ENCODE results near the gene ME2. TPM values are rescaled to one million over a fixed set of nuclear protein-coding genes. Genes with fewer than 3 reads are reported as not detected.

ME2 gene
- total and polyA plus RNA-seq, 2 donors (not counting 3 experiments of a cell fraction or from before 2014, with no cell fraction given) = 28.6 to 42.4 TPM

DNA sequence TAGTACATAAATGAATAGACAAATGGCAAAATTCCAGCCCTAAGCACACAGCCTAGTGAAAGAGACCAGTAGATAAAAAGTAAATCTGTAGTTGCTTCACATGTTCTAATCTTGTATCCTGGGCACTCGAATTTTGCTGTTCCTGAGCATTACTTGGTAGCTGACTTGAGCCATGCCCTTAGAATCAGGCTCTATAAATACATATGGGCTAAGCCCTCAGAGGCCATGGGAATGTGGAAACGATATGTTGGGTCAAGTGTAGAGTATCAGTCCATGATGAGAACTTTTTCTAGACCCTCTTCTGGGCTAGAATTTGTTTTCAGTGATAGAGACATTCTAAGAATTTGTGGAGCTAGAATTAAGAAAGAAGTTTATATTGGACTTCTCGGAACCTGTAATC, 110.8 kb downstream of the ME2 start:
- Histone ChIP-seq H3K4me1 (ENCODE audit: control insufficient read depth, extremely low read depth, insufficient read depth, low read length) (no peaks in the 10 kb centered on the region), H3K79me2 (ENCODE audit: control insufficient read depth, insufficient read depth, low read length) (no peaks in the 10 kb centered on the region), H3K27ac (ENCODE audit: insufficient read depth, low read depth, low read length) (no peak overlapping the region), H3K9ac (replicated peaks; ENCODE audit: extremely low read depth, insufficient read depth, low read length) (no peak overlapping the region), H3K36me3 (ENCODE audit: control insufficient read depth in 2 of 2, extremely low read depth in 1 of 2, insufficient read depth in 2 of 2, low read length in 2 of 2) (peaks cover 0 to 2% of the 10 kb centered on the region in 2 experiments), H3K9me1 (replicated peaks; ENCODE audit: control insufficient read depth, extremely low read depth, insufficient read depth, low read length) (no peaks in the 10 kb centered on the region), H3K9me3 (replicated peaks; ENCODE audit: control insufficient read depth, insufficient read depth, low read length) (no peaks in the 10 kb centered on the region), H2AFZ (ENCODE audit: low read depth, low read length) (no peak overlapping the region), H3K4me3 (replicated peaks in 1 of 3; ENCODE audit: insufficient read depth in 1 of 3, low read depth in 1 of 3, low read length in 3 of 3) (no peak overlapping the region), H3K27me3 (ENCODE audit: control insufficient read depth in 2 of 2, insufficient read depth in 2 of 2, low read length in 2 of 2) (no peaks in the 10 kb centered on the region), H3K4me2 (ENCODE audit: insufficient read depth, low read length) (no peak overlapping the region), H4K20me1 (replicated peaks; ENCODE audit: control insufficient read depth, extremely low read depth, insufficient read depth, low read length) (no peaks in the 10 kb centered on the region)
- no peak for TF ChIP-seq POLR2AphosphoS5 (IDR thresholded peaks at IDR 0.05; ENCODE audit: insufficient read depth, low read depth, low read length)
- no peak for TF ChIP-seq GATA2 (IDR thresholded peaks at IDR 0.05; ENCODE audit: insufficient read depth, insufficient read length, low read depth, low read length)
- no peak for TF ChIP-seq FOS (IDR thresholded peaks at IDR 0.05; ENCODE audit: borderline replicate concordance, insufficient read depth, low read length)
- TF ChIP-seq, protein P1, sequence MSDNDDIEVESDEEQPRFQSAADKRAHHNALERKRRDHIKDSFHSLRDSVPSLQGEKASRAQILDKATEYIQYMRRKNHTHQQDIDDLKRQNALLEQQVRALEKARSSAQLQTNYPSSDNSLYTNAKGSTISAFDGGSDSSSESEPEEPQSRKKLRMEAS (IDR thresholded peaks at IDR 0.05; ENCODE audit: insufficient read depth, insufficient read length) = no peak
- TF ChIP-seq JUN (IDR thresholded peaks at IDR 0.05; ENCODE audit: borderline replicate concordance, insufficient read depth, insufficient read length, low read depth) = no peak
- TF ChIP-seq POLR2A (IDR thresholded peaks at IDR 0.05; ENCODE audit: low read depth, low read length) = no peak
- TF ChIP-seq, protein P2, sequence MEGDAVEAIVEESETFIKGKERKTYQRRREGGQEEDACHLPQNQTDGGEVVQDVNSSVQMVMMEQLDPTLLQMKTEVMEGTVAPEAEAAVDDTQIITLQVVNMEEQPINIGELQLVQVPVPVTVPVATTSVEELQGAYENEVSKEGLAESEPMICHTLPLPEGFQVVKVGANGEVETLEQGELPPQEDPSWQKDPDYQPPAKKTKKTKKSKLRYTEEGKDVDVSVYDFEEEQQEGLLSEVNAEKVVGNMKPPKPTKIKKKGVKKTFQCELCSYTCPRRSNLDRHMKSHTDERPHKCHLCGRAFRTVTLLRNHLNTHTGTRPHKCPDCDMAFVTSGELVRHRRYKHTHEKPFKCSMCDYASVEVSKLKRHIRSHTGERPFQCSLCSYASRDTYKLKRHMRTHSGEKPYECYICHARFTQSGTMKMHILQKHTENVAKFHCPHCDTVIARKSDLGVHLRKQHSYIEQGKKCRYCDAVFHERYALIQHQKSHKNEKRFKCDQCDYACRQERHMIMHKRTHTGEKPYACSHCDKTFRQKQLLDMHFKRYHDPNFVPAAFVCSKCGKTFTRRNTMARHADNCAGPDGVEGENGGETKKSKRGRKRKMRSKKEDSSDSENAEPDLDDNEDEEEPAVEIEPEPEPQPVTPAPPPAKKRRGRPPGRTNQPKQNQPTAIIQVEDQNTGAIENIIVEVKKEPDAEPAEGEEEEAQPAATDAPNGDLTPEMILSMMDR (IDR thresholded peaks at IDR 0.05; ENCODE audit: extremely low read depth in 1 of 2, insufficient read depth in 1 of 2, low read depth in 1 of 2, low read length in 2 of 2) = no peak
- TF ChIP-seq MYC (IDR thresholded peaks at IDR 0.05; ENCODE audit: low read depth, low read length) = no peak
- no peak for TF ChIP-seq EZH2 (IDR thresholded peaks at IDR 0.05; ENCODE audit: borderline replicate concordance, low read depth, low read length, severe bottlenecking)
- DNase-seq (ENCODE audit: low read depth, low spot score) (no peak), FAIRE-seq (no peak)
- POLR2A ChIA-PET = no interaction called here
- dilution Hi-C loops (cut with MboI; ENCODE audit: extremely low pct_ligation_motif_present, low sequenced_read_pairs) (no loop called here), intact Hi-C loops (cut with micrococcal nuclease) (no loop called here)
- CTCF ChIA-PET = interaction anchor here (0.9 kb wide), 1 partner anchor 11 kb away, joined by 3 read pairs; no protein-coding TSS in a partner anchor
- BruUV-seq (replicated peaks) = no TSS peak

Data from endothelial cell of umbilical vein (primary cell).